ENCODE measurements around the gene TMCC3. TPM values are rescaled to one million over a fixed set of nuclear protein-coding genes. Genes with fewer than 3 reads are reported as not detected.

Gene TMCC3
- total RNA-seq, 1 donor = 0.36 TPM

DNA sequence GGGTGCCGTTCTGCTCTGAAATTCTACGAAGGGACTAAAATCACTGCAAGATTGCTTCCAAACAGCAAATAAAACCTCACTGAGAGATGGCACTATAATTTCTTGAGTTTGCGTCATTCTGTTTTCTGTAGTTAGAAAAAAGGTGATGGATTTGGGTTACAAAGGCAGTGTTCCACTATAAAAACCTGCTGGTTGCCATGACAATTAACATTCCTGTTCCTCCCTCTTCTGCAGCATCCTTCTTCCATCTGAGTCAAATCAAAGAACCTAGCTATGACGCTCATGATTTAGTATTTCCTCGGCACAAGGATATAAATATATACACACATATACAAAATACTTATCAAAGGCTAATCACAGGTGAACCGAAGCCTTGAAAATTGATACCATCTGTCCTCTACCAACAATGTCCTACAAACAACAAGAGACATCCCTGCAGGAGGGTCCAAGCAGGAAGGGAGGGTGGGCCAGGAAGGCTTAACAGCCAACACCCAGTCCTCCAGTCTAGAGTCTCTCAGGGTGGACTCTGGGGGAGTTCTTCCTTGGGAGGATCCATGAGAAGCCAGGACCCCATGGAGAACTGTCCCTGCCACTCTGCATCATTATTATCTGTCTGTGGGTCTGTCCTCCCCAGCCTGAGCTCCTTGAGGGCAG is 21.4 kb downstream of the TMCC3 start:
- DNase-seq (ENCODE audit: insufficient read length, low spot score, missing footprints) = no peak
- H3K79me2 ChIP-seq (ENCODE audit: insufficient read depth, low read length) = no peaks in the 10 kb centered on the region

DNA sequence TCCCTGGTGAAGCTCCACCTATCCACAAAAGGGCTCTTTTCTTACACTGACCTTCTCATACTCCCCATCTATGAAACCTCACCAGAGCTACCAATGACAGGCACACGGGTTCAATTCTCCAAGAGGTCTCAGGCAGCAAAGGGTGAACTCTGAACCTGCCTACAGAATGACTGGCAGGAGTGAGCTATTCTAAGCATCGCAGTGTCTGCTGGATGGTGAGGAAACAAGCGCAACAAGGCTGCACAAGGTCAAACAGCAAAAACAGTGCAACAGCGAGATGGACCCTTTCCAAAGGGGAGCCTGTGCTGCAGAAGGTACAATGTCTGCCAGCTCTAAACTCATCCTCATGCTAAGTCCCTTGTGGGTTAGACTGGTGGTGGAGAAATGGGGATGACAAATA is 22.0 kb downstream of the TMCC3 start:
- no peak overlapping the region for H3K4me3 ChIP-seq (ENCODE audit: insufficient read depth, low read length)
- no peaks in the 10 kb centered on the region for H3K27me3 ChIP-seq (ENCODE audit: insufficient read depth, low read length)
- H2AFZ ChIP-seq (ENCODE audit: low read length) = no peak overlapping the region
- no peaks in the 10 kb centered on the region for H3K9me3 ChIP-seq (ENCODE audit: low read depth, low read length)
- no peak for DNase-seq (ENCODE audit: insufficient read length, low spot score, missing footprints)
- TF ChIP-seq, protein P1, sequence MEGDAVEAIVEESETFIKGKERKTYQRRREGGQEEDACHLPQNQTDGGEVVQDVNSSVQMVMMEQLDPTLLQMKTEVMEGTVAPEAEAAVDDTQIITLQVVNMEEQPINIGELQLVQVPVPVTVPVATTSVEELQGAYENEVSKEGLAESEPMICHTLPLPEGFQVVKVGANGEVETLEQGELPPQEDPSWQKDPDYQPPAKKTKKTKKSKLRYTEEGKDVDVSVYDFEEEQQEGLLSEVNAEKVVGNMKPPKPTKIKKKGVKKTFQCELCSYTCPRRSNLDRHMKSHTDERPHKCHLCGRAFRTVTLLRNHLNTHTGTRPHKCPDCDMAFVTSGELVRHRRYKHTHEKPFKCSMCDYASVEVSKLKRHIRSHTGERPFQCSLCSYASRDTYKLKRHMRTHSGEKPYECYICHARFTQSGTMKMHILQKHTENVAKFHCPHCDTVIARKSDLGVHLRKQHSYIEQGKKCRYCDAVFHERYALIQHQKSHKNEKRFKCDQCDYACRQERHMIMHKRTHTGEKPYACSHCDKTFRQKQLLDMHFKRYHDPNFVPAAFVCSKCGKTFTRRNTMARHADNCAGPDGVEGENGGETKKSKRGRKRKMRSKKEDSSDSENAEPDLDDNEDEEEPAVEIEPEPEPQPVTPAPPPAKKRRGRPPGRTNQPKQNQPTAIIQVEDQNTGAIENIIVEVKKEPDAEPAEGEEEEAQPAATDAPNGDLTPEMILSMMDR (IDR thresholded peaks at IDR 0.05; ENCODE audit: extremely low read depth, low read depth, low read length) = no peak
- H3K36me3 ChIP-seq (ENCODE audit: insufficient read depth, low read length) = no peaks in the 10 kb centered on the region
- H3K79me2 ChIP-seq (ENCODE audit: insufficient read depth, low read length) = no peaks in the 10 kb centered on the region
- H3K4me1 ChIP-seq (ENCODE audit: insufficient read depth, low read length) = no peaks in the 10 kb centered on the region
- no peak overlapping the region for H3K27ac ChIP-seq (ENCODE audit: low read depth, low read length)
- no peaks in the 10 kb centered on the region for H4K20me1 ChIP-seq (ENCODE audit: insufficient read depth, low read length)
- H3K4me2 ChIP-seq (ENCODE audit: insufficient read depth, low read length) = no peak overlapping the region

More for the DNA sequence above, 21.4 kb downstream of the TMCC3 start:
- Histone ChIP-seq H2AFZ (ENCODE audit: low read length) (no peak overlapping the region), H3K27ac (ENCODE audit: low read depth, low read length) (no peak overlapping the region), H3K4me2 (ENCODE audit: insufficient read depth, low read length) (no peak overlapping the region), H3K9me3 (ENCODE audit: low read depth, low read length) (no peaks in the 10 kb centered on the region), H3K36me3 (ENCODE audit: insufficient read depth, low read length) (no peaks in the 10 kb centered on the region), H3K27me3 (ENCODE audit: insufficient read depth, low read length) (no peaks in the 10 kb centered on the region), H3K4me3 (ENCODE audit: insufficient read depth, low read length) (no peak overlapping the region), H3K4me1 (ENCODE audit: insufficient read depth, low read length) (no peaks in the 10 kb centered on the region), H4K20me1 (ENCODE audit: insufficient read depth, low read length) (no peaks in the 10 kb centered on the region)
- TF ChIP-seq, protein P1 (IDR thresholded peaks at IDR 0.05; ENCODE audit: extremely low read depth, low read depth, low read length) = no peak

DNA sequence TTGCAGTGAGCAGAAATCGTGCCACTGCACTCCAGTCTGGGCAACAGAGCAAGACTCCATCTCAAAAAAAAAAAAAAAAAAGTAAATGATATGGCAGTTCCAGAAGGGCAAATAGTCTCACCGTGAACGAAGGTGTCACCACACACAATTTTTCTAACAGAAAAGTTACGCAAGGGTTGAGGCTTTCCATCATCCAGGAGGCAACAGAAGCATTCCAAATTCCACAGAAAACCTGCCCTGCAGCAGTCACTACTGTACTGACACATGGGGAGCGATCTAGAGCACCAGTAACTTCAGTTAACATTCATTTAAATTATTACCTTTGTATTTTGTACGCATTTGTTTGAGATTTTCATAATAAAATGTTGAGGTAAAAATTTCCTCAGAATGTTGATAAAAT is 24.8 kb downstream of the TMCC3 start:
- Histone ChIP-seq H3K4me1 (ENCODE audit: insufficient read depth, low read length) (peaks cover 13% of the 10 kb centered on the region), H3K4me2 (ENCODE audit: insufficient read depth, low read length) (no peak overlapping the region), H3K79me2 (ENCODE audit: insufficient read depth, low read length) (no peaks in the 10 kb centered on the region), H3K9me3 (ENCODE audit: low read depth, low read length) (no peaks in the 10 kb centered on the region), H3K4me3 (ENCODE audit: insufficient read depth, low read length) (no peak overlapping the region), H3K27me3 (ENCODE audit: insufficient read depth, low read length) (no peaks in the 10 kb centered on the region), H3K27ac (ENCODE audit: low read depth, low read length) (no peak overlapping the region), H4K20me1 (ENCODE audit: insufficient read depth, low read length) (no peaks in the 10 kb centered on the region), H2AFZ (ENCODE audit: low read length) (no peak overlapping the region), H3K36me3 (ENCODE audit: insufficient read depth, low read length) (no peaks in the 10 kb centered on the region)
- TF ChIP-seq, protein P1 (IDR thresholded peaks at IDR 0.05; ENCODE audit: extremely low read depth, low read depth, low read length) = no peak
- no peak for DNase-seq (ENCODE audit: insufficient read length, low spot score, missing footprints)

DNA sequence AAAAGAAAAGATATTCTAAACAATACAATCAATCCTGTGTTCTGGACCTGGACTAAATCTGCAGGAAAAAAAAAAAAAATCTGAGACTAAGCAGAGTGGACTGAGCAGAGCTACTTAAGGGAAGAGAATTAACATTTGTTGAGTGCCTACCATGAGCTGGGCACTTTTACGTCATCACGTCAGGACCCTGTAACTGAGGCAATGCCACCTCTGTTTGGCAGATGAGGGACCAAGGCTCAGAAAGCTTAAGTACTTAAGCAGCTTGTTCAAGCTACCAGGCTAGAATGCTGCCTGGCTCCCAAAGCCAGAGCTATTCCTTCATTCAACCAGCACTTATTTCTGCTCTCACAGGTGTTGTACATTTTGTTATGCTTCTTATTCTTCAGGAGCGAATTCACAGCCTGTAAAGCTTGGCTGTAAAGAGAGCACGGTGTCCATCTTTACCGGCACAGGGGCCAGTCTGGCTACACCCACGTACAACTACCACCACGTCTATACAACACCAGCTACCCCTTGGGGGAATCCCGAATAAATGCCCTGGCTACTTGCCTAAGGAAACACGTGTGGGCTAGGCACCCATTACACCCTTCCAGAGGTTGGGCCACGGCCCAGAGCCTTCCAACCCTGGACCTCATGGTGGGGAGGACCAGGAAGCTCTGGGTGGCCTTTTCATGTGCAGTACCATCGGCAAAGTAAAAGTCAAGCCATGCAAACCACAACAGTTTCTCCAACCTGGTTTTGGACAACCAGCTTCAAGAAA is 27.0 kb downstream of the TMCC3 start:
- no peaks in the 10 kb centered on the region for H4K20me1 ChIP-seq (ENCODE audit: insufficient read depth, low read length)
- no peak overlapping the region for H3K4me3 ChIP-seq (ENCODE audit: insufficient read depth, low read length)
- H2AFZ ChIP-seq (ENCODE audit: low read length) = peak overlapping the region; percentile 57
- no peaks in the 10 kb centered on the region for H3K9me3 ChIP-seq (ENCODE audit: low read depth, low read length)
- no peak for DNase-seq (ENCODE audit: insufficient read length, low spot score, missing footprints)
- TF ChIP-seq, protein P1 (IDR thresholded peaks at IDR 0.05; ENCODE audit: extremely low read depth, low read depth, low read length) = no peak
- peaks cover 25% of the 10 kb centered on the region for H3K4me1 ChIP-seq (ENCODE audit: insufficient read depth, low read length)
- H3K79me2 ChIP-seq (ENCODE audit: insufficient read depth, low read length) = no peaks in the 10 kb centered on the region
- H3K27ac ChIP-seq (ENCODE audit: low read depth, low read length) = no peak overlapping the region
- H3K27me3 ChIP-seq (ENCODE audit: insufficient read depth, low read length) = no peaks in the 10 kb centered on the region
- no peak overlapping the region for H3K4me2 ChIP-seq (ENCODE audit: insufficient read depth, low read length)
- H3K36me3 ChIP-seq (ENCODE audit: insufficient read depth, low read length) = no peaks in the 10 kb centered on the region

Measured in osteoblast (primary cell).